ENCODE measurements around the gene AMOTL1.

AMOTL1 gene

GRCh38 chr11:94747601-94748041, 20.5 kb upstream of the AMOTL1 start:
- DNase-seq (ENCODE audit: low read depth in 1 of 2, low spot score in 1 of 2) = no peak
- peaks cover 13% of the 10 kb centered on the region for H3K27me3 ChIP-seq (ENCODE audit: insufficient read depth, poor library complexity, severe bottlenecking)
- no peak overlapping the region for H3K4me3 ChIP-seq (replicated peaks; ENCODE audit: insufficient read depth, low read length)
- TF ChIP-seq REST (IDR thresholded peaks at IDR 0.05; ENCODE audit: insufficient replicate concordance, low read depth) (no peak), POLR2AphosphoS5 (IDR thresholded peaks at IDR 0.05; ENCODE audit: low read depth) (no peak), GABPA (IDR thresholded peaks at IDR 0.05; ENCODE audit: low read depth) (no peak), SPI1 (IDR thresholded peaks at IDR 0.05; ENCODE audit: borderline replicate concordance, low read depth) (no peak), CTCF (IDR thresholded peaks at IDR 0.05; ENCODE audit: insufficient read depth, low read length) (no peak)
- no peak overlapping the region for H3K27ac ChIP-seq (replicated peaks)

- DNase-seq (ENCODE audit: low read depth in 1 of 2, low spot score in 1 of 2) = no peak
These were observed 18.8 kb upstream of the AMOTL1 start for GRCh38 chr11:94749369-94749768.

More at GRCh38 chr11:94749369-94749768, 18.8 kb upstream of the AMOTL1 start:
- H3K4me3 ChIP-seq (replicated peaks; ENCODE audit: insufficient read depth, low read length) = no peak overlapping the region
- TF ChIP-seq CTCF (IDR thresholded peaks at IDR 0.05; ENCODE audit: insufficient read depth, low read length) (no peak), REST (IDR thresholded peaks at IDR 0.05; ENCODE audit: insufficient replicate concordance, low read depth) (no peak), GABPA (IDR thresholded peaks at IDR 0.05; ENCODE audit: low read depth) (no peak), POLR2AphosphoS5 (IDR thresholded peaks at IDR 0.05; ENCODE audit: low read depth) (no peak), SPI1 (IDR thresholded peaks at IDR 0.05; ENCODE audit: borderline replicate concordance, low read depth) (no peak)
- H3K27ac ChIP-seq (replicated peaks) = no peak overlapping the region
- H3K27me3 ChIP-seq (ENCODE audit: insufficient read depth, poor library complexity, severe bottlenecking) = peaks cover 10% of the 10 kb centered on the region
